DND-41 (cell line): ENCODE data around the gene CCR7.

Experiments
- EZH2 ChIP-seq: IDR thresholded peaks from 3 replicates; pipeline ENCODE4 v1.6.1; 2012; ENCODE audit warnings: borderline replicate concordance, low read depth, mild to moderate bottlenecking, moderate library complexity, low read length, inconsistent platforms; ENCODE audit not compliant: severe bottlenecking
- TF ChIP-seq, protein P1 (sequence below): IDR thresholded peaks from 2 replicates; pipeline ENCODE4 v1.5.1; 2012; ENCODE audit warnings: borderline replicate concordance, low read length, moderate library complexity, mild to moderate bottlenecking; ENCODE audit not compliant: poor library complexity, severe bottlenecking; ENCODE audit errors: extremely low read depth

DNA sequence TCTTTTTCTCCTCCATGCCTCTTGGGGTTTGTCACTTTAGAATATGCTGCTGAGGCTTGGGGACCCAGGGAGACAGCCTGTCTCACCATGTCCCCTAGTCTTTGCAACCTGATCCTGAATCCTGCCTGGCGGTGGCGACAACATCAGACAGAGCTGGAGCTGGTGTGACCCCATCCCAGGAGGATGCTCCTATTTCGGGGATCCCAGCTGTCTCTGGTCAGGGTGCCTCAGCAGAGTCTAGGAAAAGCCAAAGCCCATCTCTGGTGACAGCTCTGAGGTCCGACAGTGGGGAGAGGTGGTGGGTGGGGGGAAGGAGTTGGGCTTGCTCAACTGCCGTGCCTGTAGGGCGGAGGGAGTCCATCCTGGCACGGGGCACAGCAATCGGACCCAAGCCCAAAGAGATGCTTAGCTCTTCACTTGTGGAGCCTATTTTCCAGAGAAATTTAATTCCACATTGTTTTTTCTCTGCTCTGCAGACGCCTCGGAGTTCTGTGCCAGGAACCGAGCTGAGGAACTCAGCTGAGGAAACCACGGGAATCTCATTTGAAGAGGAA is 53.5 kb downstream of the CCR7 start:
- TF ChIP-seq, protein P1, sequence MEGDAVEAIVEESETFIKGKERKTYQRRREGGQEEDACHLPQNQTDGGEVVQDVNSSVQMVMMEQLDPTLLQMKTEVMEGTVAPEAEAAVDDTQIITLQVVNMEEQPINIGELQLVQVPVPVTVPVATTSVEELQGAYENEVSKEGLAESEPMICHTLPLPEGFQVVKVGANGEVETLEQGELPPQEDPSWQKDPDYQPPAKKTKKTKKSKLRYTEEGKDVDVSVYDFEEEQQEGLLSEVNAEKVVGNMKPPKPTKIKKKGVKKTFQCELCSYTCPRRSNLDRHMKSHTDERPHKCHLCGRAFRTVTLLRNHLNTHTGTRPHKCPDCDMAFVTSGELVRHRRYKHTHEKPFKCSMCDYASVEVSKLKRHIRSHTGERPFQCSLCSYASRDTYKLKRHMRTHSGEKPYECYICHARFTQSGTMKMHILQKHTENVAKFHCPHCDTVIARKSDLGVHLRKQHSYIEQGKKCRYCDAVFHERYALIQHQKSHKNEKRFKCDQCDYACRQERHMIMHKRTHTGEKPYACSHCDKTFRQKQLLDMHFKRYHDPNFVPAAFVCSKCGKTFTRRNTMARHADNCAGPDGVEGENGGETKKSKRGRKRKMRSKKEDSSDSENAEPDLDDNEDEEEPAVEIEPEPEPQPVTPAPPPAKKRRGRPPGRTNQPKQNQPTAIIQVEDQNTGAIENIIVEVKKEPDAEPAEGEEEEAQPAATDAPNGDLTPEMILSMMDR = no peak
- no peak for TF ChIP-seq EZH2
